HL-60 (cell line): ENCODE results near the gene CD247.

Experiments
- DNase-seq, 2 experiments: peaks; one replicate each; pipeline ENCODE4 v3.0.0-alpha.2; 2010 to 2020; ENCODE audit warnings: low read depth in 1 of 2, low spot score in 1 of 2
- H3K27ac ChIP-seq: fragments of 250-450 bp; sonication (Bioruptor Pico); replicated peaks from 2 replicates; pipeline ENCODE4 v1.5.1; 2020; ENCODE audit warnings: mild to moderate bottlenecking, moderate library complexity
- H3K27me3 ChIP-seq: fragments of 250-450 bp; sonication (Bioruptor Pico); 2 replicates; pipeline ENCODE4 v1.5.1; 2021; ENCODE audit warnings: mild to moderate bottlenecking, moderate library complexity; ENCODE audit not compliant: insufficient read depth, poor library complexity, severe bottlenecking
- H3K4me3 ChIP-seq: replicated peaks from 2 replicates; pipeline ENCODE4 v1.5.1; 2011; ENCODE audit warnings: mild to moderate bottlenecking, control low read depth, low read length; ENCODE audit not compliant: insufficient read depth
- CTCF ChIP-seq: IDR thresholded peaks from one replicate; pipeline ENCODE4 v1.5.1; 2011; ENCODE audit warnings: low read length, control low read depth, inconsistent platforms; ENCODE audit not compliant: insufficient read depth
- GABPA ChIP-seq: IDR thresholded peaks from 2 replicates; pipeline ENCODE4 v1.6.1; 2012; ENCODE audit warnings: low read depth
- POLR2AphosphoS5 ChIP-seq: IDR thresholded peaks from 2 replicates; pipeline ENCODE4 v1.6.1; 2012; ENCODE audit warnings: low read depth
- REST ChIP-seq: IDR thresholded peaks from 2 replicates; pipeline ENCODE4 v1.6.1; 2012; ENCODE audit warnings: low read depth; ENCODE audit not compliant: insufficient replicate concordance
- SPI1 ChIP-seq: IDR thresholded peaks from 2 replicates; pipeline ENCODE4 v1.6.1; 2012; ENCODE audit warnings: low read depth, mild to moderate bottlenecking, borderline replicate concordance

CD247 gene

GRCh38 chr1:167510244-167510643 lies 8.1 kb downstream of the CD247 start:
- TF ChIP-seq SPI1: no peak
- no peak for TF ChIP-seq GABPA
- no peak for TF ChIP-seq REST
- no peak for TF ChIP-seq POLR2AphosphoS5
- TF ChIP-seq CTCF: no peak
- Histone ChIP-seq H3K27ac (no peak overlapping the region), H3K27me3 (no peaks in the 10 kb centered on the region), H3K4me3 (no peak overlapping the region)
- DNase-seq: no peak

GRCh38 chr1:167509587-167509986 lies 8.7 kb downstream of the CD247 start:
- Histone ChIP-seq H3K27ac (no peak overlapping the region), H3K27me3 (no peaks in the 10 kb centered on the region), H3K4me3 (no peak overlapping the region)
- TF ChIP-seq CTCF: no peak
- no peak for TF ChIP-seq SPI1
- TF ChIP-seq GABPA: no peak
- TF ChIP-seq POLR2AphosphoS5: no peak
- no peak for TF ChIP-seq REST
- no peak for DNase-seq

GRCh38 chr1:167507719-167508118 lies 10.6 kb downstream of the CD247 start:
- DNase-seq: no peak
- Histone ChIP-seq H3K4me3 (no peak overlapping the region), H3K27ac (no peak overlapping the region), H3K27me3 (no peaks in the 10 kb centered on the region)
- TF ChIP-seq REST (no peak), SPI1 (no peak), GABPA (no peak), CTCF (no peak), POLR2AphosphoS5 (no peak)
